ENCODE data around the gene MIEF1.
A peak's percentile ranks its signal among the peaks of the same experiment; 100 is the strongest.

The MIEF1 gene

GRCh38 chr22:39470451-39471291 is 31.4 kb upstream of the MIEF1 start:
- DNase-seq (ENCODE audit: low spot score), result no peak

- no peak for DNase-seq (ENCODE audit: low spot score)
Observed at GRCh38 chr22:39471381-39472141, 30.5 kb upstream of the MIEF1 start.

GRCh38 chr22:39472570-39473556 is 29.2 kb upstream of the MIEF1 start:
- DNase-seq (ENCODE audit: low spot score), result no peak

DNA sequence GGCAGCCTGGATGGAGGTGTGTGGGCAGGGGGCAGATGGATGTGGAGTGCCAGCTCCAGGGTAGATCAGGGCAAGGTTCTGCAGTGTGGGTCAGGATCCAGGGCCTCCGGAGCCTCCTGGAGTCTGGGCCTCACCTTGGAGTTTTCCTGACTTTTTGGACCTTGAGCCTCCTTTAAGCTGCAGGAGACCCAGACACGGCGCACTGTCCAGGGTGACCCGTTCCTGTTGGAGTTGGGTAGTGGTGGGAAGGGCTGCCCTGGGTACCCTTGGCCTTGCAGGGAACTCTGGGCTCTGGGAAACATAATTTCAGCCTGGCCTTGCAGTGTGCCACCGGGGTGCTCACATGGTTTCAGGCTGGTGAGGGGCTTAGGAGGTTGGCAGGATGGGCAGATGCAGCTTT is 28.2 kb upstream of the MIEF1 start:
- DNase-seq (ENCODE audit: low spot score), result no peak

DNA sequence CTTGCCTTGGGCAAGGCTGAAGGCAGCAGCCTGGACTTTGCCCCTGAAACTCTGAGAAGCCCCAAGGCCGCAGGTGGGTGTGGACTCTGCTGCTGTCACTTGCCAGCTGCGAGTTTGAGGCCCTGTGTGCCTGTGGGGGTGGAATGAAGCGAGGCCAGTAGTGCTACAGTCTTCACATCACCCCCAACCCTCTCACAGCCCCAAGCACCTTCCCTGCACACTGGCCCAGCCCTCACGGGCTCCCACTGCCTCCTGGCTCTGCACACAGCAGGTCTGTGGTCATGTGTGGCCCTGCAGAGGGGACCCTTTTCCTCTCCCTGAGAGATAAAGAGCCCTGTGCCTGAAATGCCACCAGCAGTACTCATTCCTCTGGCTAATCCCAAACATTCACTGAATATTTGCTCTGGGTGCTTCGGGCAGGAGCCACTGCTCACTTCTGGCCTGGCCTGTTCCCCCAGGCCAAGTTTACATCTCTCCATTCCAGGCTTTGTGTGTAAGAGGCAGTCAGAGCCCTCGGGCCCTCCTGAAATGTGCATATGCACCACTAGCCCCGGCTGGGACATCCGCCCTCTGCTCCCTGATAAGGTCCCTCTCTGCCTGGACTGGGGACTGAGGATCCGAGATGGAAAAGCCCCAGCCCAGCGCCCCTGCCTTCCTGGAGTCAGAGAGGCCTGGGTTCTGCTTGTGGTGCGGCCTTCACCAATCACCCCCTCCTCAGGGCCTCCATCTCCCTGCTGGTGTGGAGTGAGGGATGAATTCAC is 27.6 kb upstream of the MIEF1 start:
- DNase-seq (ENCODE audit: low spot score), result no peak

GRCh38 chr22:39475337-39475736 is 26.8 kb upstream of the MIEF1 start:
- no peak for DNase-seq (ENCODE audit: low spot score)

DNA sequence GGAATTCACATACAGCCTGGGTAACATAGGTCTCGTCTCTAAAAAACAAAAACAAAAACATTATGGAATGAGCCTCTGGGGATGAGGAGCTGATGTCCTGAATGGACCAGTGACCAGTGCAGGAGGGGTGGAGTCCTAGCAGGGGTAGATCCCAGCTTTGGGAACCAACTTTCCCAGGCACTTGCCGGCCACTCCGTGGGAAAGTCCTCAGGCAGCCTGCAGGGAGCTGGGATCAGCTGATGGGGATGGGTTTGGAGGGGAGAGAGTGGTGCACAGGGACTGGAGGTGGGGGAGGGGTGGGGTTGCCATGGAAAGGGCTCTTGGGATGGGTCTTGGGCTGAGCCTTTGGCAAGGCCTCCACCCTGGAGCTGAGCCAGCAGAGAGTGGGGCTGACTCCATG is 26.2 kb upstream of the MIEF1 start:
- no peak for DNase-seq (ENCODE audit: low spot score)

DNA sequence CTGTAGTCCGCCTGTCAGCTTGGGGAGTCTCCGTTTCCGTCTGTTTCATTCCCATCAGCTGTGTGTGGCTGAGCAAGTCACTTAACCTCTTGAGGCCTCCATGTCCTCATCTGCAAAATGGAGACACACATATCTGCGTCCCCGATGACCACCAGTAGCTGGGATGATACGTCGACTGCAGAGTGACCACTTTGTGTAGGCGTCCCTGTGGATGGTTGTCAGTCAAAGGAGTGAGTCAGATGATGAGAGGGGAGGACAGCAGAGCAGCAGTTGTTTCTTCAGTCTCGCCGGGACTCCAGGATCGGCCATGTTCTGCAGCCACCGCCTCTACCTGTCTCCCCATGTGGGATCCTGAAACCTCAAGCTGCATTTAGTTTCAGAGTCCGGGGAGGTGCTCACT is 25.4 kb upstream of the MIEF1 start:
- DNase-seq (ENCODE audit: low spot score), result no peak

- no peak for DNase-seq (ENCODE audit: low spot score)
Observed at GRCh38 chr22:39477542-39477941, 24.5 kb upstream of the MIEF1 start.

DNA sequence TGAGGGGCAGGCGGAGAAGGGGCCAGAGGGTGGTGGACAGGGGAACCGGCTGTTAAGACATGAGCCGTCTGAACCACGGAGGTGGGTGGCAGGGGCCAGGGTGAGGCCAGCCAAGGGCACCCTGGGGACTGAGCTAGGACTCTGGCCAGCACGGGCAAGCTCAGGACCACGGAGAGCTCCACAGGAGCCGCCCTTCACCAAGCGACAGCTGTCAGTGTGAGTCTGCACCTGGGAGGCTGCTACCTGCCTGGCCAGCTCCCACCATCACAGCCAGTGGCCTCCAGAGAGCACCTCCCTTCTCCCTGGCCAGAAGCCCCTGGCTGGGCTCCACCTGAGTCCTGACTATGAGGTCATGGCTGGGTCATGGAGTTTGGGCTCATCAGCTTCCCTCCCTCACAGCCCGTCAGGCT is 23.6 kb upstream of the MIEF1 start:
- no peak for DNase-seq (ENCODE audit: low spot score)

GRCh38 chr22:39479254-39479653 is 22.8 kb upstream of the MIEF1 start:
- no peak for DNase-seq (ENCODE audit: low spot score)

DNA sequence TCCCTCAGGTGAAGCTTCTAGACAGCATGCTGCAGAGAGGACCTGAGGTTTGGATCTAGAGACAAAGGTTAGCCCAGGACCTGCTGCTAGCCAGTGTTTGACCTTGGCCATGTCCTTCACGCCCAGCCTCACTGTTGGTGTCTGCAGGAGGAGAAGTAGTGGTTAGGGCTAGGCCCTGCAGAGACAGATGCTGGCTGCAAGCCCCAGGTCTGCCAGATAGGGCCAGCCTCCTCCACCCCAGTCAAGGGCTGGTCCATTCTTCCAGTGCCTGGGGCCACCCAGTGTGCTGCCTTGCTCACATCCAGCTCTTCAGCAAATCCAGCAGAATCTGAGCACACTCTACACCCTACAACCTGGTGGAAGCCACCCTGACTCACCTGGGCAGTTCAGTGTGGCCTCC is 21.5 kb upstream of the MIEF1 start:
- DNase-seq (ENCODE audit: low spot score), result no peak

- no peak for DNase-seq (ENCODE audit: low spot score)
Observed at GRCh38 chr22:39481054-39481453, 21.0 kb upstream of the MIEF1 start.

DNA sequence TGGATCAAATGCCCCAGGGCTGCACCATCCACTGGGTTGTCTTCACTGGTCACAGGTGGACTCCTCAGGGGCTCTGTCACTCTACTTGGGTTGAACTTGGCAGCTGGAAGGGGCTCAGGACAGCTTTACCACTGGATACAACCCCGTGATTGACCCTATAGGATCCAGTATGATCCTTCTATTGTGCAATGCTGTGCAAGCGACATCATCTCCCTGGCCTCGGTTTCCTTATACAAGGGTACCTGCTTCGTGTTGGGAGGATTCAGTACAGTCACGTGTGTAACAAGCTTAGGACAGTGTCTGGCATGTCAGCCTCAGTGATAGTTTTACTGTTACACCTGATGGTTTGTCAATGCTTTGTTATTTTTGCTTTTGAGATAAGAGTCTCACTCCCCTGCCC is 20.5 kb upstream of the MIEF1 start:
- DNase-seq (ENCODE audit: low spot score), result no peak

GRCh38 chr22:39482768-39483167 is 19.3 kb upstream of the MIEF1 start:
- DNase-seq (ENCODE audit: low spot score), result no peak

DNA sequence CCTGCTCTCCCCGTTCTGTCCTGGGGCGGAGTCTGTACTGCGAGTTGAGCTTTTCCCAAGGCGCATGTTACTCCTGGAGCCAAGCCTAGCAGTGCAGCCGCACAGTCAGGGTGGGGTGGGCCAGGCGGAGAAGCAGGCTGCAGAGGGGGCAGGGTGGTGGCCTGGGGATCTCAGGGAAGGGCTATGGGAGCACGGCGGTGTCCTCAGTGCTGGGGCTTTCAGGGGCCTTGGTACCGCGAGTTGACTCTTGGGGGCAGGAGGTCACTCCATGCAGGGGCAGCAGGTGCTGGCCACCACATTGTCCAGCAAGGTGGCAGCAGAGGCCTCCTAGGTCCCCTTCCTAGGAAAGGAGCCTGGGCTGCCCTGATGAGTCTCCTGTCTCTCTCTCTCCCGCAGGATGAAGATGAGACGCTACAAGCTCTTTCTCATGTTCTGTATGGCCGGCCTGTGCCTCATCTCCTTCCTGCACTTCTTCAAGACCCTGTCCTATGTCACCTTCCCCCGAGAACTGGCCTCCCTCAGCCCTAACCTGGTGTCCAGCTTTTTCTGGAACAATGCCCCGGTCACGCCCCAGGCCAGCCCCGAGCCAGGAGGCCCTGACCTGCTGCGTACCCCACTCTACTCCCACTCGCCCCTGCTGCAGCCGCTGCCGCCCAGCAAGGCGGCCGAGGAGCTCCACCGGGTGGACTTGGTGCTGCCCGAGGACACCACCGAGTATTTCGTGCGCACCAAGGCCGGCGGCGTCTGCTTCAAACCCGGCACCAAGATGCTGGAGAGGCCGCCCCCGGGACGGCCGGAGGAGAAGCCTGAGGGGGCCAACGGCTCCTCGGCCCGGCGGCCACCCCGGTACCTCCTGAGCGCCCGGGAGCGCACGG is 14.9 kb upstream of the MIEF1 start:
- peak; percentile 75 for DNase-seq (ENCODE audit: low spot score)

DNA sequence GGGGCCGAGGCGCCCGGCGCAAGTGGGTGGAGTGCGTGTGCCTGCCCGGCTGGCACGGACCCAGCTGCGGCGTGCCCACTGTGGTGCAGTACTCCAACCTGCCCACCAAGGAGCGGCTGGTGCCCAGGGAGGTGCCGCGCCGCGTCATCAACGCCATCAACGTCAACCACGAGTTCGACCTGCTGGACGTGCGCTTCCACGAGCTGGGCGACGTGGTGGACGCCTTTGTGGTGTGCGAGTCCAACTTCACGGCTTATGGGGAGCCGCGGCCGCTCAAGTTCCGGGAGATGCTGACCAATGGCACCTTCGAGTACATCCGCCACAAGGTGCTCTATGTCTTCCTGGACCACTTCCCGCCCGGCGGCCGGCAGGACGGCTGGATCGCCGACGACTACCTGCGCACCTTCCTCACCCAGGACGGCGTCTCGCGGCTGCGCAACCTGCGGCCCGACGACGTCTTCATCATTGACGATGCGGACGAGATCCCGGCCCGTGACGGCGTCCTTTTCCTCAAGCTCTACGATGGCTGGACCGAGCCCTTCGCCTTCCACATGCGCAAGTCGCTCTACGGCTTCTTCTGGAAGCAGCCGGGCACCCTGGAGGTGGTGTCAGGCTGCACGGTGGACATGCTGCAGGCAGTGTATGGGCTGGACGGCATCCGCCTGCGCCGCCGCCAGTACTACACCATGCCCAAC is 14.1 kb upstream of the MIEF1 start:
- DNase-seq (ENCODE audit: low spot score), result no peak

GRCh38 chr22:39488563-39489083 is 13.5 kb upstream of the MIEF1 start:
- no peak for DNase-seq (ENCODE audit: low spot score)
